HEK293T (cell line): ENCODE results near the gene PANK1.

Experiments used
- CTCF ChIA-PET: fragments of 350-600 bp; formaldehyde crosslinking; extraction: SDS; loops from one replicate; lab custom pipeline; 2021; ENCODE audit warnings: antibody characterized with exemption, inconsistent platforms; lab: Yijun Ruan, JAX
- POLR2A ChIA-PET: fragments of 350-600 bp; formaldehyde crosslinking; extraction: SDS; loops from one replicate; lab custom pipeline; 2020; ENCODE audit warnings: antibody characterized with exemption, inconsistent platforms; lab: Yijun Ruan, JAX
- DNase-seq: peaks from one replicate; pipeline ENCODE4 v3.0.0; 2012; ENCODE audit warnings: mixed read lengths; ENCODE audit errors: extremely low spot score
- ARNT ChIP-seq: fragments of 450-650 bp; IDR thresholded peaks from 2 replicates; pipeline ENCODE4 v1.6.1; 2017; ENCODE audit warnings: mild to moderate bottlenecking
- BHLHE40 ChIP-seq: fragments of 450-650 bp; IDR thresholded peaks from 2 replicates; pipeline ENCODE4 v1.6.1; 2016; ENCODE audit warnings: mild to moderate bottlenecking, moderate library complexity, borderline replicate concordance
- CTBP1 ChIP-seq: fragments of 450-650 bp; IDR thresholded peaks from 2 replicates; pipeline ENCODE4 v1.6.1; 2016; ENCODE audit warnings: borderline replicate concordance
- ELF4 ChIP-seq: fragments of 450-650 bp; IDR thresholded peaks from 2 replicates; pipeline ENCODE4 v1.6.1; 2017; ENCODE audit warnings: antibody characterized with exemption
- FOXA1 ChIP-seq: fragments of 450-650 bp; IDR thresholded peaks from 2 replicates; pipeline ENCODE4 v1.6.1; 2016; ENCODE audit warnings: mild to moderate bottlenecking
- FOXK2 ChIP-seq: fragments of 450-650 bp; IDR thresholded peaks from 2 replicates; pipeline ENCODE4 v1.6.1; 2016; ENCODE audit warnings: mild to moderate bottlenecking
- FOXM1 ChIP-seq: fragments of 450-650 bp; IDR thresholded peaks from 2 replicates; pipeline ENCODE4 v1.6.1; 2017; ENCODE audit warnings: mild to moderate bottlenecking, borderline replicate concordance
- HDGF ChIP-seq: fragments of 450-650 bp; IDR thresholded peaks from 2 replicates; pipeline ENCODE4 v1.6.1; 2017; ENCODE audit warnings: antibody characterized with exemption, borderline replicate concordance
- L3MBTL2 ChIP-seq: fragments of 450-650 bp; conservative IDR thresholded peaks from 2 replicates; pipeline ENCODE4 v1.6.1; 2016; ENCODE audit warnings: mild to moderate bottlenecking
- LEF1 ChIP-seq: fragments of 450-650 bp; IDR thresholded peaks from 2 replicates; pipeline ENCODE4 v1.6.1; 2017; ENCODE audit warnings: mild to moderate bottlenecking, borderline replicate concordance
- NFRKB ChIP-seq: fragments of 450-650 bp; IDR thresholded peaks from 2 replicates; pipeline ENCODE4 v1.6.1; 2016; ENCODE audit warnings: mild to moderate bottlenecking, moderate library complexity
- PKNOX1 ChIP-seq: fragments of 450-650 bp; IDR thresholded peaks from 2 replicates; pipeline ENCODE4 v1.6.1; 2016
- SP1 ChIP-seq: fragments of 450-650 bp; IDR thresholded peaks from 2 replicates; pipeline ENCODE4 v1.6.1; 2017
- SUZ12 ChIP-seq: fragments of 450-650 bp; IDR thresholded peaks from 2 replicates; pipeline ENCODE4 v1.6.1; 2016; ENCODE audit warnings: mild to moderate bottlenecking
- TARDBP ChIP-seq: fragments of 450-650 bp; IDR thresholded peaks from 2 replicates; pipeline ENCODE4 v1.6.1; 2016
- ZNF384 ChIP-seq: fragments of 450-650 bp; IDR thresholded peaks from 2 replicates; pipeline ENCODE4 v1.6.1; 2016

PANK1 gene

GRCh38 chr10:89644967-89645741, at the start of gene PANK1:
PANK1 (minus strand) TSS chr10:89645242; CDS start chr10:89644891, 351 bp downstream.
- TF ChIP-seq TARDBP (no peak), FOXM1 (no peak), CTBP1 (no peak), L3MBTL2 (peak; percentile 78), LEF1 (no peak), BHLHE40 (no peak), FOXK2 (no peak), ARNT (peak; percentile 78), PKNOX1 (0 out of 2 replicates have a peak, but pooled peaks have one; percentile 0), HDGF (no peak), FOXA1 (no peak)
- ChIA-PET POLR2A (interaction anchor here (2.3 to 2.5 kb wide), 2 partner anchors 56 kb away, joined by 12 to 29 read pairs; partner anchors contain the start of gene KIF20B), CTCF (no interaction called here)
- peak; percentile 75 for DNase-seq

- CTCF ChIA-PET: no interaction called here
- POLR2A ChIA-PET: no interaction called here
- no peak for TF ChIP-seq FOXA1
- TF ChIP-seq FOXM1: no peak
- no peak for TF ChIP-seq LEF1
- no peak for TF ChIP-seq SUZ12
- TF ChIP-seq ARNT: no peak
- TF ChIP-seq BHLHE40: no peak
- TF ChIP-seq HDGF: no peak
- no peak for TF ChIP-seq FOXK2
- no peak for TF ChIP-seq ZNF384
- no peak for TF ChIP-seq SP1
- no peak for TF ChIP-seq CTBP1
Observed at GRCh38 chr10:89693176-89693575, 48.1 kb upstream of the PANK1 start.

GRCh38 chr10:89692416-89692815, 47.4 kb upstream of the PANK1 start:
- POLR2A ChIA-PET: interaction anchor here (3.0 kb wide), 1 partner anchor 9 kb away, joined by 21 read pairs; the partner anchor contains the start of gene KIF20B

More at GRCh38 chr10:89693176-89693575, 48.1 kb upstream of the PANK1 start:
- no peak for DNase-seq

GRCh38 chr10:89690027-89690426, 45.0 kb upstream of the PANK1 start:
- TF ChIP-seq PKNOX1 (no peak), LEF1 (no peak), SUZ12 (no peak), ELF4 (no peak), ZNF384 (no peak), FOXA1 (no peak), FOXK2 (no peak), BHLHE40 (no peak), SP1 (no peak), TARDBP (no peak), ARNT (no peak), HDGF (no peak), NFRKB (no peak), FOXM1 (no peak), CTBP1 (no peak), L3MBTL2 (no peak)
- POLR2A ChIA-PET: interaction anchor here (3.0 kb wide), 1 partner anchor 12 kb away, joined by 21 read pairs; the partner anchor contains the start of gene KIF20B
- CTCF ChIA-PET: no interaction called here
- DNase-seq: no peak

More at GRCh38 chr10:89692416-89692815, 47.4 kb upstream of the PANK1 start:
- TF ChIP-seq CTBP1 (no peak), NFRKB (no peak), ZNF384 (no peak), TARDBP (no peak), SUZ12 (no peak), FOXM1 (no peak), FOXA1 (no peak), HDGF (no peak), ELF4 (no peak), FOXK2 (no peak), PKNOX1 (no peak), LEF1 (no peak), ARNT (no peak), L3MBTL2 (no peak)
- CTCF ChIA-PET: no interaction called here
- DNase-seq: no peak

- CTCF ChIA-PET: no interaction called here
- POLR2A ChIA-PET: no interaction called here
- no peak for DNase-seq
- TF ChIP-seq FOXK2 (no peak), NFRKB (no peak), HDGF (no peak), ELF4 (no peak), SP1 (no peak), ZNF384 (no peak), LEF1 (no peak), ARNT (no peak), PKNOX1 (no peak), FOXM1 (no peak), FOXA1 (no peak), TARDBP (no peak), BHLHE40 (no peak), CTBP1 (no peak), SUZ12 (no peak), L3MBTL2 (no peak)
Observed at GRCh38 chr10:89685936-89686335, 40.9 kb upstream of the PANK1 start.
